Measurements from ENCODE around the gene VPS52.
A peak's percentile ranks its signal among the peaks of the same experiment; 100 is the strongest.

VPS52 gene

GRCh38 chr6:33304216-33304615 lies 32.5 kb upstream of the VPS52 start:
- Histone ChIP-seq H3K14ac (ENCODE audit: low read length) (no peak overlapping the region), H2AK5ac (ENCODE audit: low read length) (no peak overlapping the region), H3K4me1 (ENCODE audit: control insufficient read depth in 1 of 2, insufficient read depth in 2 of 2, low read length in 2 of 2) (no peaks in the 10 kb centered on the region), H3K79me2 (ENCODE audit: control insufficient read depth, insufficient read depth, low read length, poor library complexity) (peaks cover 5% of the 10 kb centered on the region), H4K12ac (ENCODE audit: low read depth, low read length) (no peak overlapping the region), H3K9me3 (ENCODE audit: insufficient read depth, low read depth, low read length) (no peaks in the 10 kb centered on the region), H2BK12ac (ENCODE audit: low read length) (no peak overlapping the region), H3K18ac (ENCODE audit: low read length) (no peak overlapping the region), H3K79me1 (ENCODE audit: low read length) (peaks cover 6% of the 10 kb centered on the region), H3K23ac (ENCODE audit: low read length) (no peak overlapping the region), H4K8ac (ENCODE audit: low read depth, low read length) (no peak overlapping the region), H3K4me2 (ENCODE audit: low read length) (no peak overlapping the region), H3K9ac (ENCODE audit: low read length) (no peak overlapping the region), H3K4ac (ENCODE audit: low read depth, low read length) (no peak overlapping the region), H4K91ac (ENCODE audit: low read depth, low read length) (no peak overlapping the region), H2AFZ (ENCODE audit: insufficient read depth, low read length, poor library complexity) (no peak overlapping the region), H3K36me3 (ENCODE audit: control insufficient read depth in 1 of 2, insufficient read depth in 2 of 2, low read length in 2 of 2) (peaks cover 10 to 18% of the 10 kb centered on the region in 2 experiments), H3K4me3 (ENCODE audit: low read depth, low read length) (no peak overlapping the region), H3K27me3 (ENCODE audit: insufficient read depth, low read length) (no peaks in the 10 kb centered on the region), H2BK120ac (ENCODE audit: insufficient read depth, low read length, poor library complexity) (no peak overlapping the region), H3K27ac (ENCODE audit: low read depth, low read length) (no peak overlapping the region), H2BK5ac (ENCODE audit: low read depth, low read length, poor library complexity) (no peak overlapping the region)
- WGBS (ENCODE audit: extremely low coverage, insufficient coverage, insufficient read length), result no CpG with 5 or more reads among the region's 16 CpGs
- no peak for DNase-seq

- Histone ChIP-seq H3K9me3 (ENCODE audit: insufficient read depth, low read depth, low read length) (no peaks in the 10 kb centered on the region), H2AK5ac (ENCODE audit: low read length) (no peak overlapping the region), H3K79me2 (ENCODE audit: control insufficient read depth, insufficient read depth, low read length, poor library complexity) (peaks cover 15% of the 10 kb centered on the region), H3K4me3 (ENCODE audit: low read depth, low read length) (no peak overlapping the region), H3K4me2 (ENCODE audit: low read length) (no peak overlapping the region), H3K18ac (ENCODE audit: low read length) (no peak overlapping the region), H3K27me3 (ENCODE audit: insufficient read depth, low read length) (no peaks in the 10 kb centered on the region), H4K91ac (ENCODE audit: low read depth, low read length) (no peak overlapping the region), H3K4ac (ENCODE audit: low read depth, low read length) (no peak overlapping the region), H2BK12ac (ENCODE audit: low read length) (no peak overlapping the region), H3K14ac (ENCODE audit: low read length) (no peak overlapping the region), H2BK120ac (ENCODE audit: insufficient read depth, low read length, poor library complexity) (no peak overlapping the region), H3K23ac (ENCODE audit: low read length) (no peak overlapping the region), H4K8ac (ENCODE audit: low read depth, low read length) (no peak overlapping the region), H3K4me1 (ENCODE audit: control insufficient read depth in 1 of 2, insufficient read depth in 2 of 2, low read length in 2 of 2) (peaks cover 2 to 4% of the 10 kb centered on the region in 2 experiments), H3K27ac (ENCODE audit: low read depth, low read length) (no peak overlapping the region), H3K9ac (ENCODE audit: low read length) (no peak overlapping the region), H4K12ac (ENCODE audit: low read depth, low read length) (no peak overlapping the region), H3K79me1 (ENCODE audit: low read length) (peaks cover 25% of the 10 kb centered on the region), H2AFZ (ENCODE audit: insufficient read depth, low read length, poor library complexity) (no peak overlapping the region), H3K36me3 (ENCODE audit: control insufficient read depth in 1 of 2, insufficient read depth in 2 of 2, low read length in 2 of 2) (peaks cover 10 to 18% of the 10 kb centered on the region in 2 experiments), H2BK5ac (ENCODE audit: low read depth, low read length, poor library complexity) (no peak overlapping the region)
- WGBS (ENCODE audit: extremely low coverage, insufficient coverage, insufficient read length), result no CpG with 5 or more reads among the region's 3 CpGs
- DNase-seq, result no peak
These were observed 30.2 kb upstream of the VPS52 start for GRCh38 chr6:33301877-33302276.

- Histone ChIP-seq H2AK5ac (ENCODE audit: low read length) (peak overlapping the region; percentile 58), H3K23ac (ENCODE audit: low read length) (no peak overlapping the region), H3K4ac (ENCODE audit: low read depth, low read length) (peak overlapping the region; percentile 82), H4K91ac (ENCODE audit: low read depth, low read length) (peak overlapping the region; percentile 95), H4K8ac (ENCODE audit: low read depth, low read length) (peak overlapping the region; percentile 95), H3K9ac (ENCODE audit: low read length) (peak overlapping the region; percentile 92), H2BK120ac (ENCODE audit: insufficient read depth, low read length, poor library complexity) (peak overlapping the region; percentile 84), H3K36me3 (ENCODE audit: control insufficient read depth in 1 of 2, insufficient read depth in 2 of 2, low read length in 2 of 2) (peaks cover 24 to 27% of the 10 kb centered on the region in 2 experiments), H3K9me3 (ENCODE audit: insufficient read depth, low read depth, low read length) (peaks cover 1% of the 10 kb centered on the region), H3K4me2 (ENCODE audit: low read length) (peak overlapping the region; percentile 93), H3K27ac (ENCODE audit: low read depth, low read length) (peak overlapping the region; percentile 92), H3K79me1 (ENCODE audit: low read length) (peaks cover 25% of the 10 kb centered on the region), H2BK12ac (ENCODE audit: low read length) (peak overlapping the region; percentile 68), H3K18ac (ENCODE audit: low read length) (peak overlapping the region; percentile 91), H2BK5ac (ENCODE audit: low read depth, low read length, poor library complexity) (peak overlapping the region; percentile 94), H2AFZ (ENCODE audit: insufficient read depth, low read length, poor library complexity) (peak overlapping the region; percentile 61), H3K4me1 (ENCODE audit: control insufficient read depth in 1 of 2, insufficient read depth in 2 of 2, low read length in 2 of 2) (peaks cover 4 to 16% of the 10 kb centered on the region in 2 experiments), H3K4me3 (ENCODE audit: low read depth, low read length) (peak overlapping the region; percentile 95), H3K27me3 (ENCODE audit: insufficient read depth, low read length) (no peaks in the 10 kb centered on the region), H4K12ac (ENCODE audit: low read depth, low read length) (peak overlapping the region; percentile 77), H3K14ac (ENCODE audit: low read length) (peak overlapping the region; percentile 98), H3K79me2 (ENCODE audit: control insufficient read depth, insufficient read depth, low read length, poor library complexity) (peaks cover 22% of the 10 kb centered on the region)
- WGBS (ENCODE audit: extremely low coverage, insufficient coverage, insufficient read length), result no CpG with 5 or more reads among the region's 54 CpGs
- DNase-seq, result peak; percentile 97 to 98
These were observed 27.7 kb upstream of the VPS52 start for GRCh38 chr6:33299237-33299944.

GRCh38 chr6:33298773-33299236 lies 27.1 kb upstream of the VPS52 start, which contains the start of gene RGL2:
TSS of gene RGL2 (minus strand) at chr6:33298942. CDS start at chr6:33298610, 332 bp downstream.
- Histone ChIP-seq H3K23ac (ENCODE audit: low read length) (no peak within 1 kb of the TSS), H3K9me3 (ENCODE audit: insufficient read depth, low read depth, low read length) (peaks cover 1% of the 10 kb centered on the region), H2BK120ac (ENCODE audit: insufficient read depth, low read length, poor library complexity) (peak within 1 kb of the TSS; percentile 84), H2BK5ac (ENCODE audit: low read depth, low read length, poor library complexity) (peak within 1 kb of the TSS; percentile 94), H3K79me2 (ENCODE audit: control insufficient read depth, insufficient read depth, low read length, poor library complexity) (peaks cover 22% of the 10 kb centered on the region), H2AK5ac (ENCODE audit: low read length) (peak within 1 kb of the TSS; percentile 58), H3K9ac (ENCODE audit: low read length) (peak within 1 kb of the TSS; percentile 92), H3K14ac (ENCODE audit: low read length) (peak within 1 kb of the TSS; percentile 98), H3K4ac (ENCODE audit: low read depth, low read length) (peak within 1 kb of the TSS; percentile 82), H3K27ac (ENCODE audit: low read depth, low read length) (peak within 1 kb of the TSS; percentile 92), H3K36me3 (ENCODE audit: control insufficient read depth in 1 of 2, insufficient read depth in 2 of 2, low read length in 2 of 2) (peaks cover 20 to 25% of the 10 kb centered on the region in 2 experiments), H3K4me1 (ENCODE audit: control insufficient read depth in 1 of 2, insufficient read depth in 2 of 2, low read length in 2 of 2) (peaks cover 4 to 16% of the 10 kb centered on the region in 2 experiments), H3K4me3 (ENCODE audit: low read depth, low read length) (peak within 1 kb of the TSS; percentile 95), H2AFZ (ENCODE audit: insufficient read depth, low read length, poor library complexity) (peak within 1 kb of the TSS; percentile 61), H2BK12ac (ENCODE audit: low read length) (peak within 1 kb of the TSS; percentile 68), H3K27me3 (ENCODE audit: insufficient read depth, low read length) (no peaks in the 10 kb centered on the region), H4K8ac (ENCODE audit: low read depth, low read length) (peak within 1 kb of the TSS; percentile 95), H3K18ac (ENCODE audit: low read length) (peak within 1 kb of the TSS; percentile 95), H4K12ac (ENCODE audit: low read depth, low read length) (peak within 1 kb of the TSS; percentile 77), H4K91ac (ENCODE audit: low read depth, low read length) (peak within 1 kb of the TSS; percentile 95), H3K4me2 (ENCODE audit: low read length) (peak within 1 kb of the TSS; percentile 93), H3K79me1 (ENCODE audit: low read length) (peaks cover 25% of the 10 kb centered on the region)
- WGBS (ENCODE audit: extremely low coverage, insufficient coverage, insufficient read length), result no CpG with 5 or more reads among the region's 34 CpGs
- DNase-seq, result no peak

Data from trophoblast cell (in vitro differentiated cells and primary cell).